ENCODE measurements around the gene IL36A. TPM values are rescaled to one million over a fixed set of nuclear protein-coding genes. Genes with fewer than 3 reads are reported as not detected.

Gene IL36A
- total RNA-seq, 1 experiment from 2014 or later = not detected

DNA sequence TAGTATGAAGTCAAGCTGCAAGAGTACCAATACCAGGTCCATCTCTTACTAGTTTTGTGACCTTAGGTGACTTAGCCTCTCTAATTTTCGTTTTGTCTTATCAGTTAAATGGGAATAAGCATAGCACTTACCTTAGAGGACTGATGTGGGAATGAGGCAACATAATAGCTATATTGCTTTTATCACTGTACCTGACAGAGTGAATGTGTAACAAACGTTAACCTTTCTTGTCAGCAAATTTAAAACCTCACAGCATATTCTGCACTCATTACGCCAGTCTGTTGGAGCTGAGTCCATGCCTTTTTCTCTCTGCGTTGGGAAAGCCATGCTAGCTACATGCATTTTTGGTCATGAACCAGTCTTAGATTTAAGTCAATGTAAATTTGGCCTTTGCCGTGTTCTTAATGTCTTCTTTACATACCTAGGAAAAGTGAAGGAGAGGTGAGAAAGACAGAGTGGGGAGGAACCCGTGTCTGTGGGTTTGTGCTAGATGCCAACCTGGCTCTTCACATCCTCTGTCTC, 47.2 kb downstream of the IL36A start, which contains the start of gene IL36B:
TSS of gene IL36B (minus strand) at position 472 of the 522 bp plus-strand sequence.
- Histone ChIP-seq H3K4me1 (replicated peaks; ENCODE audit: insufficient read depth) (no peaks in the 10 kb centered on the region; the same call in 1 of the 2 replicates), H3K36me3 (ENCODE audit: low read depth) (no peaks in the 10 kb centered on the region), H3K27ac (no peak within 1 kb of the TSS), H4K20me1 (ENCODE audit: insufficient read depth) (no peaks in the 10 kb centered on the region), H3K9me3 (ENCODE audit: insufficient read depth, low read depth) (peaks cover 20% of the 10 kb centered on the region), H3K9me2 (ENCODE audit: insufficient read depth) (no peaks in the 10 kb centered on the region), H2AFZ (no peak within 1 kb of the TSS), H3K4me2 (no peak within 1 kb of the TSS), H3K4me3 (no peak within 1 kb of the TSS), H3F3A (ENCODE audit: insufficient read depth, low read depth) (no peaks in the 10 kb centered on the region), H3K79me2 (ENCODE audit: low read depth) (no peaks in the 10 kb centered on the region), H3K27me3 (ENCODE audit: insufficient read depth, low read depth) (no peaks in the 10 kb centered on the region)
- BruUV-seq (replicated peaks) = no TSS peak
- POLR2A ChIA-PET (ENCODE audit: unreplicated experiment) = no interaction called here
- no peak for DNase-seq
- TF ChIP-seq EZH2 (IDR thresholded peaks at IDR 0.05; ENCODE audit: low read depth) = no peak
- TF ChIP-seq, protein P1, sequence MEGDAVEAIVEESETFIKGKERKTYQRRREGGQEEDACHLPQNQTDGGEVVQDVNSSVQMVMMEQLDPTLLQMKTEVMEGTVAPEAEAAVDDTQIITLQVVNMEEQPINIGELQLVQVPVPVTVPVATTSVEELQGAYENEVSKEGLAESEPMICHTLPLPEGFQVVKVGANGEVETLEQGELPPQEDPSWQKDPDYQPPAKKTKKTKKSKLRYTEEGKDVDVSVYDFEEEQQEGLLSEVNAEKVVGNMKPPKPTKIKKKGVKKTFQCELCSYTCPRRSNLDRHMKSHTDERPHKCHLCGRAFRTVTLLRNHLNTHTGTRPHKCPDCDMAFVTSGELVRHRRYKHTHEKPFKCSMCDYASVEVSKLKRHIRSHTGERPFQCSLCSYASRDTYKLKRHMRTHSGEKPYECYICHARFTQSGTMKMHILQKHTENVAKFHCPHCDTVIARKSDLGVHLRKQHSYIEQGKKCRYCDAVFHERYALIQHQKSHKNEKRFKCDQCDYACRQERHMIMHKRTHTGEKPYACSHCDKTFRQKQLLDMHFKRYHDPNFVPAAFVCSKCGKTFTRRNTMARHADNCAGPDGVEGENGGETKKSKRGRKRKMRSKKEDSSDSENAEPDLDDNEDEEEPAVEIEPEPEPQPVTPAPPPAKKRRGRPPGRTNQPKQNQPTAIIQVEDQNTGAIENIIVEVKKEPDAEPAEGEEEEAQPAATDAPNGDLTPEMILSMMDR (conservative IDR thresholded peaks at IDR 0.05) = no peak
- CTCF ChIA-PET = interaction anchor here (0.6 kb wide), 1 partner anchor 1087 kb away, joined by 3 read pairs; no protein-coding TSS in a partner anchor
- intact Hi-C loops (cut with micrococcal nuclease; ENCODE audit: unreplicated experiment) = no loop called here

DNA sequence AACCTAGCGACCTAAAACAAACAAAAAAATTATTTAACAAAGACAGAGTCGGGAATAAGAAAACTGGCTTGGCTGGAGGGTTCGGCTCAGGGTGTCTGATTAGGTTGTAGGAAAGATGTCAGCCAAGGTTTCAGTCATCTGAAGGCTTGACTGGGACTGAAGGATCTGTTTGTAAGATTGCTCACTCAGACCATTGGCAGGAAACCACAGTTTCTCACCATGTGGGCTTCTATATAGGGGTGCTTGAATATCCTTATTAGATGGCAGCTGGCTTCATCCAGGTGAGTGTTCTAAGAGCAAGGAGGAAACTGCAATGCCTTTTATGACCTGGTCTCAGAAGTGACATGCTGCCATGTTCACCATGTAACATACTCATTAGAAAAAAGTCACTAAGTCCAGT, 48.4 kb downstream of the IL36A start:
- Histone ChIP-seq H3K4me1 (replicated peaks; ENCODE audit: insufficient read depth) (peaks cover 9% of the 10 kb centered on the region), H3K27me3 (ENCODE audit: insufficient read depth, low read depth) (no peaks in the 10 kb centered on the region), H3K27ac (no peak overlapping the region), H3K36me3 (ENCODE audit: low read depth) (no peaks in the 10 kb centered on the region), H4K20me1 (ENCODE audit: insufficient read depth) (no peaks in the 10 kb centered on the region), H3K4me3 (no peak overlapping the region), H3K79me2 (ENCODE audit: low read depth) (no peaks in the 10 kb centered on the region), H3K9me2 (ENCODE audit: insufficient read depth) (no peaks in the 10 kb centered on the region), H3K4me2 (no peak overlapping the region), H3K9me3 (ENCODE audit: insufficient read depth, low read depth) (peaks cover 20% of the 10 kb centered on the region), H3F3A (ENCODE audit: insufficient read depth, low read depth) (peaks cover 5% of the 10 kb centered on the region; the same call in 1 of the 2 replicates), H2AFZ (no peak overlapping the region)
- ChIA-PET POLR2A (ENCODE audit: unreplicated experiment) (no interaction called here), CTCF (no interaction called here)
- no TSS peak for BruUV-seq (replicated peaks)
- intact Hi-C loops (cut with micrococcal nuclease; ENCODE audit: unreplicated experiment) = no loop called here
- TF ChIP-seq, protein P1 (conservative IDR thresholded peaks at IDR 0.05) = no peak
- no peak for DNase-seq

DNA sequence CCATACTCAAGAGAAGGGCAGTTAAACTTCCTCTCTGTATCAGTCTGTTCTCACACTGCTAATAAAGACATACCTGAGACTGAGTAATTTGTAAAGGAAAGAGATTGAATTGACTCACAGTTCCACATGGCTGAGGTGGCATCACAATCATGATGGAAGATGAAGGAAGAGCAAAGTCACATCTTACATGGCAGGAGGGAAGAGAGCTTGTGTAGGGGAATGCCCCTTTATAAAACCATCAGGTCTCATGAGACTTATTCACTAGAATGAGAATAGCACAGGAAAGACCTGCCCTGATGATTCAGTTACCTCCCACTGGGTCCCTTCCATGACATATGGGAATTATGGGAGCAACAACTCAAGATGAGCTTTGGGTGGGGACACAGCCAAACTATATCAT, 48.8 kb downstream of the IL36A start:
- Histone ChIP-seq H3K27ac (no peak overlapping the region), H3K79me2 (ENCODE audit: low read depth) (no peaks in the 10 kb centered on the region), H3F3A (ENCODE audit: insufficient read depth, low read depth) (peaks cover 7% of the 10 kb centered on the region; the same call in 1 of the 2 replicates), H3K4me3 (no peak overlapping the region), H4K20me1 (ENCODE audit: insufficient read depth) (no peaks in the 10 kb centered on the region), H3K27me3 (ENCODE audit: insufficient read depth, low read depth) (no peaks in the 10 kb centered on the region), H3K9me2 (ENCODE audit: insufficient read depth) (no peaks in the 10 kb centered on the region), H3K36me3 (ENCODE audit: low read depth) (no peaks in the 10 kb centered on the region), H3K4me2 (no peak overlapping the region), H3K4me1 (replicated peaks; ENCODE audit: insufficient read depth) (peaks cover 13% of the 10 kb centered on the region), H2AFZ (no peak overlapping the region), H3K9me3 (ENCODE audit: insufficient read depth, low read depth) (peaks cover 20% of the 10 kb centered on the region)
- ChIA-PET POLR2A (ENCODE audit: unreplicated experiment) (no interaction called here), CTCF (no interaction called here)
- intact Hi-C loops (cut with micrococcal nuclease; ENCODE audit: unreplicated experiment) = no loop called here
- no peak for DNase-seq
- TF ChIP-seq, protein P1 (conservative IDR thresholded peaks at IDR 0.05) = no peak
- TF ChIP-seq EZH2 (IDR thresholded peaks at IDR 0.05; ENCODE audit: low read depth) = no peak
- no TSS peak for BruUV-seq (replicated peaks)
